SK-N-SH treated with all-trans-retinoic acid at 6 μM for 48 hours (cell line): Measurements from ENCODE around the gene CACNA2D2.

Source experiments
- PATZ1 ChIP-seq: fragments of 250-450 bp; sonication (Bioruptor Pico); IDR thresholded peaks from 2 replicates; pipeline ENCODE4 v1.8.0; 2020; ENCODE audit warnings: mild to moderate bottlenecking, moderate library complexity, borderline replicate concordance
- RARB ChIP-seq: fragments of 250-450 bp; sonication (Bioruptor Pico); IDR thresholded peaks from 2 replicates; pipeline ENCODE4 v1.8.0; 2021; ENCODE audit warnings: mild to moderate bottlenecking, moderate library complexity
- TCF4 ChIP-seq: fragments of 250-450 bp; sonication (Bioruptor Pico); IDR thresholded peaks from 2 replicates; pipeline ENCODE4 v1.8.0; 2021; ENCODE audit warnings: mild to moderate bottlenecking, moderate library complexity, borderline replicate concordance
- TOX ChIP-seq: fragments of 250-450 bp; sonication (Bioruptor Pico); IDR thresholded peaks from 2 replicates; pipeline ENCODE4 v1.8.0; 2021; ENCODE audit warnings: mild to moderate bottlenecking, moderate library complexity, borderline replicate concordance

- TF ChIP-seq TCF4 (CRISPR knock-in tag): no peak
- TF ChIP-seq TOX (CRISPR knock-in tag): no peak
- no peak for TF ChIP-seq PATZ1
- TF ChIP-seq RARB (CRISPR knock-in tag): no peak
Observed at GRCh38 chr3:50416736-50417636, 86.4 kb downstream of the CACNA2D2 start.
